ENCODE measurements around the gene CBX3. TPM values are rescaled to one million over a fixed set of nuclear protein-coding genes. Genes with fewer than 3 reads are reported as not detected.
"Not testable (repeated sequence)": the region's sequence is repeated elsewhere in the genome, so short reads cannot be mapped to it uniquely, and the experiment has no call there.

The CBX3 gene
- total and polyA plus RNA-seq, 4 donors = 121 to 243 (median 186) TPM

DNA sequence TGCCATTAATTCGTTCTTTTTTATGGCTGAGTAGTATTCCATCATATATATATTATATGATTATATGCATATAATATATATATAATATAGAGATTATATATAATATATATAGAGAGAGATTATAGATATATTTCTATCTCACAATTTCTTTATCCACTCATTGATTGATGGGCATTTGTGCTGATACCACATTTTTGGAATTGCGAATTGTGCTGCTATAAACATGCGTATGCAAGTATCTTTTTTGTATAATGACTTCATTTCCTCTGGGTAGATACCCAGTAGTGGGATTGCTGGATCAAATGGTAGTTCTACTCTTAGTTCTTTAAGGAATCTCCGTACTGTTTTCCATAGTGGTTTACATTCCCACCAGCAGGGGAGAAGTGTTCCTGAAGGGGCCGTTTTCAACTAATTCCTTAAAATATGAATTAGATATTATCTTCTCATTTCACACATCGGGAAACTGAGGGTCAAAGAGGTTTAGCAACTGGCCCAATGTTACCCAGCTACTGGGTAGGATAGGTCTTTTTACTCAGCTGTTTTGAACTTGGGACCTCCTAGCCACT is 33.0 kb upstream of the CBX3 start:
- Histone ChIP-seq H3K9me3 (ENCODE audit: control insufficient read depth, insufficient read depth, low read length) (no peaks in the 10 kb centered on the region), H3K4me3 (ENCODE audit: low read depth, low read length) (no peak overlapping the region), H3K27ac (ENCODE audit: low read depth, low read length) (no peak overlapping the region), H3K27me3 (ENCODE audit: control insufficient read depth, insufficient read depth, low read length) (no peaks in the 10 kb centered on the region), H3K36me3 (ENCODE audit: control insufficient read depth, insufficient read depth, low read length) (no peaks in the 10 kb centered on the region), H3K4me1 (ENCODE audit: control insufficient read depth, insufficient read depth, low read length) (peaks cover 3% of the 10 kb centered on the region)
- DNase-seq (ENCODE audit: low read depth in 4 of 6, low spot score in 6 of 6) = no peak
- WGBS (ENCODE audit: insufficient coverage) = no CpG with 5 or more reads among the region's 6 CpGs

DNA sequence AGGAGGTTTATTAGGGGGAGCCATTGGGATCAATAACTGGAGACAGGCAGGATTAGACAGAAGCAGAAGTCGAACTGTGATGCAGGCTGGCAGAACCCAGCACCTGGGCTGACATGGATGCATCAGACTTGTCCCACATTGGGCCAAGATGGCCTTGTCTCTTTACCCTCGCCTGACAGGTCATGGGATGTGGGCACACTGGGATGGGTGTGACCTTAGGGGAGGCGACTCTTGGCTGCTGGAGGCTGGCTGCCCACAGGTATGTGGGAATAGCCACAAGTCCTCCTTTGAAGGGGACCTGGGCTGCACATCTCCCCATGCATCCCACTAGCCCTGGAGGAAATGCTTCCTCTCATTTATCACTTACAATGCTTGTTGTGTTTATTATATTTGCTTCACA is 32.3 kb upstream of the CBX3 start:
- Histone ChIP-seq H3K27me3 (ENCODE audit: control insufficient read depth, insufficient read depth, low read length) (no peaks in the 10 kb centered on the region), H3K4me3 (ENCODE audit: low read depth, low read length) (no peak overlapping the region), H3K27ac (ENCODE audit: low read depth, low read length) (no peak overlapping the region), H3K9me3 (ENCODE audit: control insufficient read depth, insufficient read depth, low read length) (no peaks in the 10 kb centered on the region), H3K4me1 (ENCODE audit: control insufficient read depth, insufficient read depth, low read length) (peaks cover 3% of the 10 kb centered on the region), H3K36me3 (ENCODE audit: control insufficient read depth, insufficient read depth, low read length) (no peaks in the 10 kb centered on the region)
- no peak for DNase-seq (ENCODE audit: low read depth in 4 of 6, low spot score in 6 of 6)
- WGBS (ENCODE audit: insufficient coverage) = 83% methylated on average over 1 of the region's 3 CpGs

DNA sequence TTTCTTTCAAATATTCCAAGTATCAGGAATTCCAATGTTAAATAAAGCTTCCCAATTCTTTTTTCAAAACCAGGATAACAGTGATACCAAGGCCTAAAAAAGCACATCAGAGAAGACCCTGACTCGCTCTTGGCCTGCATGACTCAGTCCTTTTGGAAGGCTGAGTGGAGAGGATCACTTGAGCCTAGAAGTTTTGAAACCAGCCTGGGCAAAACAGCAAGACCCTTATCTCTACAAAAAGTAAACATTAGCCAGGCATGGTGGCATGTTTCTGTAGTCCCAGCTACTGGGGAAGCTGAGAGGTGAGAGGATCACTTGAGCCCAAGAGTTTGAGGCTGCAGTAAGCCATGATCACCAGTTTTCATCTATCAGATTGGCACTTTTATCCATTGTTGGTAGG is 30.9 kb upstream of the CBX3 start:
- H3K27ac ChIP-seq (ENCODE audit: low read depth, low read length) = no peak overlapping the region
- WGBS (ENCODE audit: insufficient coverage) = 100% methylated on average over 1 of the region's 1 CpG
- H3K9me3 ChIP-seq (ENCODE audit: control insufficient read depth, insufficient read depth, low read length) = no peaks in the 10 kb centered on the region
- peaks cover 3% of the 10 kb centered on the region for H3K4me1 ChIP-seq (ENCODE audit: control insufficient read depth, insufficient read depth, low read length)
- no peaks in the 10 kb centered on the region for H3K36me3 ChIP-seq (ENCODE audit: control insufficient read depth, insufficient read depth, low read length)
- H3K4me3 ChIP-seq (ENCODE audit: low read depth, low read length) = no peak overlapping the region
- DNase-seq (ENCODE audit: low read depth in 4 of 6, low spot score in 6 of 6) = no peak
- H3K27me3 ChIP-seq (ENCODE audit: control insufficient read depth, insufficient read depth, low read length) = no peaks in the 10 kb centered on the region

DNA sequence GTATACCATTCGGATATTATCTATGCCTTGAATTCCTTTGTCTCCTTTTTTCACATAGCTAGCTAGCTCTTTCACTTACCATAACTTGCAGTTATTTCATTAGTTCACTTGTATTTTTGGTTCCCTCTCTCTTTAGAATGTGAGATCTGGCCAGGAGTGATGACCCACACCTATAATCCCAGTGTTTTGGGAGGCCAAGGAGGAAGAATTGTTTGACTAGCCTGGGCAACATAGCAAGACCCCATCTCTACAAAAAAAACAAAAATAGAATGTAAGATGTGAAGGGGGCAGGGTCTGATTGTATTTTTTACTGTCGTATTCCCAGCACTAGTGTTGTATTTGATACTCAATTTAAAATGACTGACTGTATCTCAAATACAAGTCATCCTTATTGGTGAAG is 29.9 kb upstream of the CBX3 start:
- WGBS (ENCODE audit: insufficient coverage) = no CpG with 5 or more reads among the region's 2 CpGs
- no peaks in the 10 kb centered on the region for H3K27me3 ChIP-seq (ENCODE audit: control insufficient read depth, insufficient read depth, low read length)
- H3K4me3 ChIP-seq (ENCODE audit: low read depth, low read length) = no peak overlapping the region
- H3K36me3 ChIP-seq (ENCODE audit: control insufficient read depth, insufficient read depth, low read length) = no peaks in the 10 kb centered on the region
- H3K9me3 ChIP-seq (ENCODE audit: control insufficient read depth, insufficient read depth, low read length) = no peaks in the 10 kb centered on the region
- DNase-seq (ENCODE audit: low read depth in 4 of 6, low spot score in 6 of 6) = no peak
- no peak overlapping the region for H3K27ac ChIP-seq (ENCODE audit: low read depth, low read length)
- H3K4me1 ChIP-seq (ENCODE audit: control insufficient read depth, insufficient read depth, low read length) = no peaks in the 10 kb centered on the region

DNA sequence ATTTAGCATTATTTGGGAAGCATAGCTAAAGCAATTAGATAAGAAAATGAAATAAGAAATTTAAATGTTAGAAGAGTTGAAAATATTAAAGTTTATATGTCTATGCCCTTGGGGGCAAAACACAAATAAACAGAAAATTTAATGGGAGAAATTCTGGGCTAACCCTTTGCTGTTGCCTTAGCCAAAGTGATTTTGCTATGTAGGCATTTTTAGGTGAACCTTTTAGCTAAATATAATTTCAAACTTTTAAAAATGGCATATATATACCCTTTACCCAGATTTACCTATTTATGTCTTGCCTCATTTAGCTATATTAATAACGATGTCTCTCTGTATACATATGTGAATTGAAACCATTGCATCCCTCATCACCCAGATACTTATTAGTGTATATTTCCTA is 29.5 kb upstream of the CBX3 start:
- Histone ChIP-seq H3K9me3 (ENCODE audit: control insufficient read depth, insufficient read depth, low read length) (no peaks in the 10 kb centered on the region), H3K4me3 (ENCODE audit: low read depth, low read length) (no peak overlapping the region), H3K36me3 (ENCODE audit: control insufficient read depth, insufficient read depth, low read length) (no peaks in the 10 kb centered on the region), H3K27me3 (ENCODE audit: control insufficient read depth, insufficient read depth, low read length) (no peaks in the 10 kb centered on the region), H3K27ac (ENCODE audit: low read depth, low read length) (no peak overlapping the region), H3K4me1 (ENCODE audit: control insufficient read depth, insufficient read depth, low read length) (no peaks in the 10 kb centered on the region)
- DNase-seq (ENCODE audit: low read depth in 4 of 6, low spot score in 6 of 6) = no peak
- WGBS (ENCODE audit: insufficient coverage) = no CpG with 5 or more reads among the region's 1 CpG

DNA sequence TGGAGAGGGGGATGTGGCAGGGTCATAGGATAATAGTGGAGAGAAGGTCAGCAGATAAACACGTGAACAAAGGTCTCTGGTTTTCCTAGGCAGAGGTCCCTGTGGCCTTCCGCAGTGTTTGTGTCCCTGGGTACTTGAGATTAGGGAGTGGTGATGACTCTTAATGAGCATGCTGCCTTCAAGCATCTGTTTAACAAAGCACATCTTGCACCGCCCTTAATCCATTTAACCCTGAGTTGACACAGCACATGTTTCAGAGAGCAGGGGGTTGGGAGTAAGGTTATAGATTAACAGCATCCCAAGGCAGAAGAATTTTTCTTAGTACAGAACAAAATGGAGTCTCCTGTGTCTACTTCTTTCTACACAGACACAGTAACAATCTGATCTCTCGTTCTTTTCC is 25.6 kb upstream of the CBX3 start:
- WGBS (ENCODE audit: insufficient coverage) = no CpG with 5 or more reads among the region's 4 CpGs
- DNase-seq (ENCODE audit: low read depth in 4 of 6, low spot score in 6 of 6) = not testable (repeated sequence)

DNA sequence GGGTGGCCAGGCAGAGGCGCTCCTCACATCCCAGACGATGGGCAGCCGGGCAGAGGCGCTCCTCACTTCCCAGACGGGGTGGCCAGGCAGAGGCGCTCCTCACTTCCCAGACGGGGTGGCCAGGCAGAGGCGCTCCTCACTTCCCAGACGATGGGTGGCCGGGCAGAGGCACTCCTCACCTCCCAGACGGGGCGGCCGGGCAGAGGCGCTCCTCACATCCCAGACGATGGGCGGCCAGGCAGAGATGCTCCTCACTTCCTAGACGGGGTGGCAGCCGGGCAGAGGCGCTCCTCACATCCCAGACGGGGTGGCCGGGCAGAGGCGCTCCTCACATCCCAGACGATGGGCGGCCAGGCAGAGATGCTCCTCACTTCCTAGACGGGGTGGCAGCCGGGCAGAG is 24.8 kb upstream of the CBX3 start:
- H3K27me3 ChIP-seq (ENCODE audit: control insufficient read depth, insufficient read depth, low read length); DNase-seq (ENCODE audit: low read depth in 4 of 6, low spot score in 6 of 6); H3K4me1 ChIP-seq (ENCODE audit: control insufficient read depth, insufficient read depth, low read length); H3K27ac ChIP-seq (ENCODE audit: low read depth, low read length); H3K9me3 ChIP-seq (ENCODE audit: control insufficient read depth, insufficient read depth, low read length); H3K36me3 ChIP-seq (ENCODE audit: control insufficient read depth, insufficient read depth, low read length); H3K4me3 ChIP-seq (ENCODE audit: low read depth, low read length): not testable (repeated sequence)
- WGBS (ENCODE audit: insufficient coverage) = no CpG with 5 or more reads among the region's 26 CpGs

More for the DNA sequence above, 25.6 kb upstream of the CBX3 start:
- not testable (repeated sequence) for H3K4me3 ChIP-seq (ENCODE audit: low read depth, low read length); H3K27me3 ChIP-seq (ENCODE audit: control insufficient read depth, insufficient read depth, low read length); H3K36me3 ChIP-seq (ENCODE audit: control insufficient read depth, insufficient read depth, low read length); H3K27ac ChIP-seq (ENCODE audit: low read depth, low read length); H3K4me1 ChIP-seq (ENCODE audit: control insufficient read depth, insufficient read depth, low read length); H3K9me3 ChIP-seq (ENCODE audit: control insufficient read depth, insufficient read depth, low read length)

DNA sequence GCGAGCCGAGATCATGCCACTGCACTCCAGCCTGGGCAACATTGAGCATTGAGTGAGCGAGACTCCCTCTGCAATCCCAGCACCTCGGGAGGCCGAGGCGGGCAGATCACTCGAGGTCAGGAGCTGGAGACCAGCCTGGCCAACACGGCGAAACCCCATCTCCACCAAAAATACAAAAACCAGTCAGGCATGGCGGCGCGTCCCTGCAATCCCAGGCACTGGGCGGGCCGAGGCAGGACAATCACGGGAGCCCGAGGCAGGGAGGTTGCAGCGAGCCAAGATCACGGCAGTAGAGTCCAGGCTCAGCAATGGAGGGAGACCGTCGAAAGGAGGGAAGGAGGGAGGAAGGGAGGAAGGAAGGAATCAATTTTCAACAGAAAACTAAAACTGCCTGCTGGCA is 24.3 kb upstream of the CBX3 start:
- not testable (repeated sequence) for H3K4me1 ChIP-seq (ENCODE audit: control insufficient read depth, insufficient read depth, low read length); H3K9me3 ChIP-seq (ENCODE audit: control insufficient read depth, insufficient read depth, low read length); DNase-seq (ENCODE audit: low read depth in 4 of 6, low spot score in 6 of 6); H3K4me3 ChIP-seq (ENCODE audit: low read depth, low read length); H3K27me3 ChIP-seq (ENCODE audit: control insufficient read depth, insufficient read depth, low read length); H3K27ac ChIP-seq (ENCODE audit: low read depth, low read length); H3K36me3 ChIP-seq (ENCODE audit: control insufficient read depth, insufficient read depth, low read length)
- over 99% methylated on average over 16 of the region's 20 CpGs for WGBS (ENCODE audit: insufficient coverage)

DNA sequence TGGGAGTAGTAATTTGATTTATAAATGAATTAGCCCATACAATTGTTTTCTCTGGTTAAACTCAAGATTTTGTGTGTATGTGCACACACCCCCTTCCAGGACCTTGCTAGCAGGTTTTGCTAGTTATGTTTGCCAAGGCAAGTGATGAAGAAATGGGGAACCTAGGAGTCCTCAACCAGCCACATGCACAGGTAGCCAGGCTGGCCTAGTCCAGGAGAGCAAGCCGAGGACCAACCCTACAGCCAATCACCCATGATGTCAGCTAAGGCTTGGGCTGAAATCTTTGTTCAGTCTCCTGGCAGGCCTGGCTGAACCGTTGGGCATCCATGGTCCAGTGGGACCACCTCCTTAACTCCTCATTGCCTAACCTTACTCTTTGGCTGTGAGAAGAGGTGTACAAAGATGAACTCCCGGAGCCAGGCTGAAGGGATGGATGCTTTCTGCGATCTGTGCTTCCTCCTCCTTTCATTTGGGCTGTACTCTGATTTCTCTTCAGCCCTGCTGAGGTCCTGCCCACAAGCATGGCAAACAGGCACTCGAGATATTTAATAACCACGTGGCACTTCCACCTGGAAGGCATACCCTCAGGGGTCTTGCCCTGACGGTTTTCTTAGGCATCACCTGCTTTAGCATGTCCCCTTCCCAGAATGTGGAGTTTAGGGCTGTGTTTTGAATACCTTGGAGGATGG is 23.1 kb upstream of the CBX3 start:
- WGBS (ENCODE audit: insufficient coverage) = 75% methylated on average over 7 of the region's 7 CpGs
- H3K27ac ChIP-seq (ENCODE audit: low read depth, low read length) = no peak overlapping the region
- H3K4me3 ChIP-seq (ENCODE audit: low read depth, low read length) = no peak overlapping the region
- no peaks in the 10 kb centered on the region for H3K4me1 ChIP-seq (ENCODE audit: control insufficient read depth, insufficient read depth, low read length)
- H3K27me3 ChIP-seq (ENCODE audit: control insufficient read depth, insufficient read depth, low read length) = no peaks in the 10 kb centered on the region
- no peak for DNase-seq (ENCODE audit: low read depth in 4 of 6, low spot score in 6 of 6)
- no peaks in the 10 kb centered on the region for H3K9me3 ChIP-seq (ENCODE audit: control insufficient read depth, insufficient read depth, low read length)
- H3K36me3 ChIP-seq (ENCODE audit: control insufficient read depth, insufficient read depth, low read length) = no peaks in the 10 kb centered on the region

DNA sequence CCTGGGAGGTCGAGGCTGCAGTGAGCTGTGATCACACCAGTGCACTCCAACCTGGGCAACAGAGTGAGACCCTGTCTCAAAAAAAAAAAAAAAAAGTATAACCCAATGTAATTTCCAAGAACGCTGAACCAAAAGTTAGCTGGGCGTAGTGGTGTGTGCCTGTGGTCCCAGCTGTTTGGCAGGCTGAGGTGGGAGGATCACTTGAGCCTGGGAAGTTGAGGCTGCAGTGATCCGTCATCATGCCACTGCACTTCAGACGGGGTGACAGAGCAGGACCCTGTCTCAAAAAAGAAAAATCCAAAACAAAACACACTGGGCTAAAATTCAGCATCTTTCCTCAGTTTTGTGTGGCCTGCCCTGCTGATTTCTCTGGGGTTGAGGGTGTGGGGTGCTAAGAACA is 22.1 kb upstream of the CBX3 start:
- WGBS (ENCODE audit: insufficient coverage) = 96% methylated on average over 3 of the region's 5 CpGs
- Histone ChIP-seq H3K36me3 (ENCODE audit: control insufficient read depth, insufficient read depth, low read length) (no peaks in the 10 kb centered on the region), H3K4me1 (ENCODE audit: control insufficient read depth, insufficient read depth, low read length) (no peaks in the 10 kb centered on the region), H3K27me3 (ENCODE audit: control insufficient read depth, insufficient read depth, low read length) (no peaks in the 10 kb centered on the region), H3K27ac (ENCODE audit: low read depth, low read length) (no peak overlapping the region), H3K9me3 (ENCODE audit: control insufficient read depth, insufficient read depth, low read length) (no peaks in the 10 kb centered on the region), H3K4me3 (ENCODE audit: low read depth, low read length) (no peak overlapping the region)
- no peak for DNase-seq (ENCODE audit: low read depth in 4 of 6, low spot score in 6 of 6)

All from spinal cord (tissue), 10 donors.